GM19240 (cell line): ENCODE measurements around the gene COL9A3.

Experiments used
- DNase-seq: peaks from one replicate; pipeline ENCODE4 v3.0.0; 2011; ENCODE audit warnings: low spot score; ENCODE audit not compliant: insufficient read length

Gene COL9A3

DNA sequence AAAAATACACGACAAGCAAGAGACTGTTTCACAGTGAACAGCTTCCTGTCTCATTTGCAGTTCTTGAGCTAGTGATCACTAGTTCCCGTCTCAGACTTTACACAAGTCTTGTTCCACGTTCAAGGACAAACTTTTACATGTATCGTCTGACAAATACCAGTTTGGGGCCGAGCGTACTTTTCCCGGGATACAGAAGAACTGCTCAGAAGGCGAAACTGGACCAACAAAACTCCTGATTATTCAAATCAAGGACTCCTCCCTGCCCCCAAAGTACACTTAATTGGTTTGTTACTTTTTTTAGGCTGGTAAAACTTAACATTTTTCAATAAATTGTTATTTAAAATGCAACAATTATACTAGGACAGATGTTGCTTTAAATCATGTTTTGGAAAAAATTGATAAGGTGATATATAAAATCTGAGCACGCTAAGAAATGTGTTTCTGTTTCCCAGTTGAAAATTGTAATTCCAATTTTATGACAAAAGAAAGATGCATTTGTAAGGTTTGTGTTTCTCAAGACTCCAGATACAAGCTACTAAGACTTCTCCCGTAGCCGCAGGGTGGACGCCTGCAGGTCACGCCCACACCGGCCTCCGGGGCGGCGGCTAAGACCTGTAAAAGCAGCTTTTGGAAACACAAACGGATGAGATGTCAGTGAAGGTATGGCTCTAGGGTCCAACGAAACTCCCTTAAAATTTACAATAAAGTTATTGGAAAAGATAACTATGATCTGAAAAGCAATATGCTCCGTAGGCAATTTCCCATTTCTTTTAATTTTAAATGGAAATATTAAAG lies 61.6 kb downstream of the COL9A3 start:
- DNase-seq = no peak

DNA sequence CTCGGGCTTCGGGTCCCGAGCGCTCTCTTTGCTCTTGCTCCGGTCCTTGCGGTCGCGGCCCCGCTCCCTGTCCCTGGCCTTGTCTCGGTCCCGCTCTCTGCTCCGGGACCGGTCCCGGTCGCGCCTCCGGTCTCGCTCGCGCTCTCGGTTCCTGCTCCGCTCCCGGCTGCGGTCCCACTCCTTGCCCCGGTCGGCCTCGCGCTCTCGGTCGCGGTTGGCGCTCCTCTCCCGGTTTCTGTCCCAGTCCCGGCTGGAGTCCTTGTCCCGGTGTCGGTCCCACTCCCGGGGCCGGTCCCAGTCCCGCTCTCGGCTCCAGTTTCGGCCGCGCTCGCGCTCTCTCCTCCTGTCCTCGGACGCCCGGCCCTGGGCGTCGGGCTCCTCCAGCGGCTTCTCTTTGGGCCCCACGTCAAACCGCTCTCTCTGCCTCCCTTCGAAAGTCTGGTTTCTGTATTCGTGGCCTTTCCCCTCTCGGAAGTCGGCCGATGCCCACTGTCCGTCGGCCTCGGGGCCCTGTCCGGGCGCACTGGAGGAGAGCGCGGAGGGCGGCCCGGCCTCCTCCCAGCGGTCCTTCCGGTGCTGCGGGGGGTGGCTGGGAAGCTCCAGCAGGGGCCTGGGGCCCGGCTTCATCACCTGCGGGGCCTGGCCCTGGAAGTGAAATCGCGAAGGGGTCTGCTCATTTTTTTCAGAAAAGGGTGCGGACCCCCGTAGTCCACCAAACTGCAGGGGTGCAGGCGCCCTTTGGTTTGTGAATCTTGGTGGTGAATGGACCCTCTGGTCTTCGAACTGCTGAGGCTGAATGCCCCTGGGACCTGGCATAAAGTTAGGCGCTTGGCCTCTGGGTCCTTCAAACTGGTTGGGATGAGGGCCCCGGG lies 62.7 kb downstream of the COL9A3 start:
- DNase-seq = no peak

DNA sequence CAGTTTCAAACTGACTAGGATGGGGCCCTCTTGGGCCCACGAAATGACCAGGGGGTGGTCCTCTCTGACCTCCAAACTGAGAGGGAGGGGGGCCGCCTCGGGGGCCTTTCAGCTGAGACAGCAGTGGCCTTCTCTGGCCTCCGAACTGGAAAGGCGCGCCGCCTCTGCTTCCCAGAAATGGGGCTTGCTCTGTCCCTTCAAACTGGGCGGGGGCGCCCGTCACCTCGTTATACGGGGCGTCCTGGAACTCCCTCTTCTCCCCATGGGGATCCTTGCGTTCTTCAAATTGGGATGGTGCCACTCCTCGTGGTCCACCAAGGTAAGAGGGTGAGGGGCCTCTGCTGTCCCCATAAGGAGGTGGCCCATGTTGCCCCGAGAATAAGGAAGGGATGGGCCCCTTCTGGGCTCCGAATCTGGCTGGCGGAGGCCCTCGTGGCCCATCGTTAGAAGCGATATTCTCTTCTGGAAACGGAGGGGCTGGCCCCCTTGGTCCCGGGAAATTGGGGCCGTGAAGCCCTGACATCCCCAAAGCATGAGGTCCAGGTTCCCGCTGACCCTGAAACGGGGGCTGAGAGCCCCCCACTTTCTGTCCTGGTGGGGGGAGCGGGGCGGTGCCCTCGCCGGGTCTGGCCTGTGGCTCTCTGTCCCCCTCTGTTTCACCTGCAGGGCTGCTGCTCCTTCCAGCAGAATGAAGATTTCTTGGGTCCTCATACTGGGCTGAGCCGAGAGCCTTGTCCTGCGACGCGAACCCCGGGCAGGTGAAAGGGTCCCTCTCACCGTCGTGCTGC lies 63.5 kb downstream of the COL9A3 start:
- no peak for DNase-seq

DNA sequence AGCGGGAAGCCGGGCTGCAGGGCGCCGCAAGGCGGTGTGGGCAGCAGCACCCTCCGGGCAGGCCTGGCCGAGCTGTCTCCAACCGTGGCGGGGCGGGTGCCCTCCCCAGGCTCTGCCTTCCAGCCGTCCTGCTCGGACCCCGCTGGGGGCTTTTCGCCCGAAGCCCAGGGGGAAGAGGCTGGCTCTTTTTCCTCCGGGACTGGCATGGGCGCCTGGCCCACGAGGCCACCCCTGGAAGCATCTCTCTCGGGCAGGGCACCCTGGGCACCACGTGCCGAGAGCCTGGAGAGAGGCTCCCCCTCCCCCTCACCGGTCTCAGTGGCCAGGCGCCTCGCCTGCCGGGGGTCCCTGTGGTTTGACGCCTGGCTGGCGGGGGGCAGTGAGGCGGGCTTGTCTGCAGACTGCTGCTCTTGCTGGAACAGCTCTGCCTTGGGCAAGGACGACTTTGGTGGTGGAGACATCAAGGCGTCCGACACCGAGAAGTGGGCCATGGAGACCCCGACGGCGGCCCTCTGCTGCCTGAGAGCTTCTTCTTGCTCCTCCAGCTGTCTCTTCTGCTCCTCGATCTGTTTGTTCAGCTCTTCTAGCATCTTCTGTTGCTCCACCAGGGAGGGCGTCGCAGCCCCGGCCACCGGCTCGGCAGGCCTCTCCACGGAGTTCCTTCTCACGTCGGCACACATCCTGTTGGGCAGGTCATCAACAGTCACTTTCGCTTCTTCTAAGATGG lies 64.2 kb downstream of the COL9A3 start:
- no peak for DNase-seq

DNA sequence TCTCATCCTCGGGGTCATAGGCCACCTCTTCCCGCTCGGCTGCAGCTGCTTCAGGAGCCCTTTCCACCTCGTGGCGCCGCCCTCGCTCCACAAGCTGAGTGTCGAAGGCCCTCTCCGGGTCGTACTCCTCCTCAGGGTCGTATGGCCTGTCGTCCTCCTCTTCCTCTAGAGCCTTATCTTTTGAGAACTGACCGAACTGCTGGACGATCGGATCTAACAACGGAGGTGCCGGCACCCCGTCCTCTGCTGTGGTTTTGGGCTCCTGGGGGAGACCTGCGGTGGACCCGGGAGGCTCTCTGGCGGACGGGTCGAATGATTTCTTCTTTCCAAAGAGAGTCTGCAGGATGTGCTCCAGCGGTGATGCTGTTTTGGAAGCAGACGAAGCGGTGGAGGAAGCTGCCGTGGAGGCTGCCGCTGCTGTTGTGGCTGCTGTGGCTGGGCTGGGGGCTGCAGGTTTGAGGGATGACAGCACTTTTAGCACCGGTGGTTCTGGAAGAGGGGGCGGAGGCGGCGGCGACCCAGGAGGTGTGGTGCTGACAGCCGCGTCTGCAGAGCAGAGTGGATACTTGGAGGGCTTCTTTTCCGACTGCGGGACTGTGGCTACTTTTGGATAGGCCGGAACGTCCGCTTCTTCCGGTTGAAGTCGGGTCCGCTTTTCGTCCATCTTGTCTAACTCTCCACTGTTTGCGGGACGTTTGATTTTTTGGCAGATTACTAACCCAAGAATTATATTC lies 65.0 kb downstream of the COL9A3 start:
- DNase-seq = no peak

DNA sequence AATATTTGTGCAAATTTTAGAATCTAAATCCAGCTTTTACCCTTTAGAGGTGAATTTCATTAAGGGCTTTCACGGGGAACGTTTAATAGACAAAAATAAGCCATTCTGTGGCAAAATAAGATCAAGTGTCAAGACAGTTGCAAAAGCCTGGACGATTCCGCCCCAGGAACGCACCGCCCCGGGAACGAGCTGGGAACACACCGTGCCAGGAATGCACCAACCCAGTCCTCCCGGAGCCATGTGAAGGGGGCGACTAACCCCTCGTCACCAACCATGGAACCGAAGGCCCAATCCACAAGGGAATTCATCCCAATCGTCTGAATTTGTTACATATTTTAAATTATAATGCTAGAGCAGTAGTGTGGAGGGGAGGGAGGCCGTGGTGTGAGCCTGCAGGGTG lies 65.6 kb downstream of the COL9A3 start:
- DNase-seq = no peak

DNA sequence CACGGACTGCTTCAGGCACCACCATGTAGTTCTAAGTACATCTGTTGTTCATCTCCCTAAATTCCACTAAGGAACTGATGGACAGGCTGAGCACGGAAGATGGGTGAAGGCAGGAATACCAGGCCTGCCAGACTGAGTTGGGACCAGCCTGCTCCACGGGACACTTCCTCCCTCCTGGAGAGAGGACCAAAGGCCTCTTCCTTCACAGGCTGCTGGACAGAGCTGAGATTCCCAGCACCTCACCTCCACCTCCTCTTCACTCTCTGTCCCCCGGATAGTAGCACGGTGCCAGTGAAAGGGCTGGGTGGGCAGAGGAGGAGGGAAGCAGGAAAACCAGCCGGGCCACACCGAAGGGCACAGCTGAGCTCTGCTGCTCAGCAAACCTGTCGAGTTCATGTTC lies 67.7 kb downstream of the COL9A3 start:
- DNase-seq = no peak

DNA sequence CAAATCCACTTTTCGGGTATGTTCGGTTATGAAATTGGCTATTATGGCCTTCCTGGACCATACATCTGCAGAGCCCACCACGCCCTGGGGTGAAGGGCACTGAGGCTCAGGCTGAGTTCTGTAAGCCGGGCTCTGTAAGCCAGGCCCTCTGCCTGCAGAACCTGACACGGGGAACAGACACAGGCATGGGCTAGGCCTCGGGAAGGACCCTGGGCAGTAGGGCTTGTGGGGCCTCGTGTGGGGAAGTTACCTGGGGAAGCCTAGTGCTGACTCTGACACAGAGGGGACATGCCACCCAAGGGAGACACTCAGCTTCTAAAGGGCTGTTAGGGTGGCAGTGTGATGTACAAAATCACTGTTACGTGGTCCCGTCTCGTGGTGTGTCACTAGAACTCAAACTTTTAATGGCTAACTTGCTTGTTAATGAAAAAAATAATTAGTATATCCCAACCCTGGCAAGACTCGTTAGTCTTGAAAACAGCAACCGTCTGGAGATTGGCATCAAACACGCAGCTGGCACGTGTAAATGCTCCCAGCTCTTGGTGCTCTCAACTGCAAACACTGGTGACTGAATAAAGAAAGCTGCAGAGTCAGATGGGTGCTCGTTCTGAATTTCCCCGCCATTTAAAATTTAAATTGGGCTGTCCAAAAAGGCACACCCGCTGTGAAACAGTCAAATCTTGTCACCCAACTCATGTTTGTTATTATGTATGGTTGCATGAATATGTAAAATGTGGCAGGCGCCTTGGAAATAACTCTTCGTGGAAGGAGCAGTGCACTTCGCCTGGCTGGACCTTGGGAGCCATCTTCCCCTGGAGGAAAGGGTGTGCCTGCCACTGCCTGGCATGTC lies 68.4 kb downstream of the COL9A3 start:
- no peak for DNase-seq

DNA sequence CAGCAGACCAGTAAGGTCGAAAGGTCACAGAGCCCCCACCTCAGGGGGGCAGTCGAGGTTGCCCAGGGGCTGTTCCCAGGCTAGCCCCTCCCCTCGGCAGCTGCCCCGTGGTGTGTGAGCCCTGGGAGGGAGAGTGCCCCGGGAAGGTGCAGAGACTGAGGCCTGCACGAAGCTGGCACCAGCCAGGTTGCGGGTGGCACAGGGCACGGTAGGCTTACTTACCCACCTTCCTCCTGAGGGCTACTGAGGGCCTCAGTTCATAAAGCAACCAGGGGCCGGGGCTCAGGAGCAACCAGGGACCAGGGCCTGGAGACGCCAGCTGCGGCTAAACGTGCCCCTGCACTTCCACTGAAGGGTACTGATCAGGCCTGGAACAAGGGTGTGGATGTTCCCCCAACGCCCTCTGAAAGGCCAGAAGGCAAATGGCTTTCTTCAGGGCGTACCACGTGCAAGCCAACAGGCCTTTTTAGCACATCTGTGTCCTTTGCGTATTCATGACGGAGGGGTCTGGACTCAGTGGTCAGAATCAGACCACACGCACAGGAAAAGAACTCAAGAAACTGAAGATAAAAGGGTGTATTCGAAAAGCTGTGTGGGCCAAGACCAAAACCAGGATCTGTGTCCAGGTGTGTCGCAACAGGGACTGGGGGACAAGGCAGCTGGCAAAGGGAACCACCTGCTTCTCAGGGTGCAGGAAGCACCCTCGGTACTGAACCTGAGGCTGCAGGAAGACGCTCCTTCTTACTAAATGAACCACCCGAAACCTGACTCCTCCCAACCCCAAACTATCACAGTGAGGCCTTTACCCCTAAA lies 69.3 kb downstream of the COL9A3 start:
- no peak for DNase-seq

DNA sequence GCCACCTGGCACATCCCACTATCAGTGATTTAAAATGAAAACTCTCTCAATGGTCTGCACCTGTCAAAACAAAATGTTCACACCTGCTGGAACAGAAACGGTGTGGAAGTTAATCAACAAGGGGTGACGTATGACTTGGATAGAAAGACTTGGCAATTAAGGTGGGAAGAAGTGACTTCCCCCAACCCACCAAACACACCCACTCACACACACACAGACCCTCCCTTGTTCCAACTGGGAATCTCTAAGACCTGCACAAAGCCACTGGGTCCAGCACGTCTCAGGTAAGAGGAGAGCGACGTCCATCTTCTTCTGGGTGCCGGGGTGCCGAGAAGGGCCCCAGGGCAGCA lies 69.8 kb downstream of the COL9A3 start:
- DNase-seq = no peak

DNA sequence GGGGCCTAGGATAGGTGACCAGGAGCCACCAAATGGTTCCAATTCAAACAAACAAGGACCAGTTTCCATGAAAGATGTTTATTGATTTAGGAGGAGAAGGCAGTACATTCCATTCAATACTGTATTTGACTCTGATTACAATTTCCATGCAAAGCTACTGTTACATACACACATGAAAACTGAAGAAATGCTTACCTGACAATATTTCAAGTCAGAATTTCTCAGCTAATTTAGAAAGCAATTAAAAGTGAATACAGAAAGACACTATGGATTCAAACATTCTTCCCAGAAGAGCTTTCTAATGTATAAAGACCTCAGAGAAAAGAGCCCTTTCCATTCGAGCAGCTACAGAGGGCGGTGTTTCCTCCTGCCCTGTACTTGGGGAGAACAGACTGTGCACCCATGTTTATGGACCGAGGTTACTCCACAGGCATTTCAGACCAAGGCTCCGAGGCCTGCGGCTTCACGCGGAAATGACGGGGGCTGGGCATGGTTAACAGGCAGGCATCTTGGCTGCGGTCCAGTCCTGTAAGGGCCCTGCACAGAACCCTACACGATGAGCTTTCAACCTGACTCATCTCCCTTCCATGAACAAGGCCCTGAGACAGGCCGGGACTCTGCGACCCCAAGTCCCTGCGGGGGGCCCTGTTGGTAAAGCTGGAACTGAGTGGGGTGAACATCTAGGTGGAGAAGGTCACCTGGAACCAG lies 70.5 kb downstream of the COL9A3 start:
- DNase-seq = no peak

DNA sequence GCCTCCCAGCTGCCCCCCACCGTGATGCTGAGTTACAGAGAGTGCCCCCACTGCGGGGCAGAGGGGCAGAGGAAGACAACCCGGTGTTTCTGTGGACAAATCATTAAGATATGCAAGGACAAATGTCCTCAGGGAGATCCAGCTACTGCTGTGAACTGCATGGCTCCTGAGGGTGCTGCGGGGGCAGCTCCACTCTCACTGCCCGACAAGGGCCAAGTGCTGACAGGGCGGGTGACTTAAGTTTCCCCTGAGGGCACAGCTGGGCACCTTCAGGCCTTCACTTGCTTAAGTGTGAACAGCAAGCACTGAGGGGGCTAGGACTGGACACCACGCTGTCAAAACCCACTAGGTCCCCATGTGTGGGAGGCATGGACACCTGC lies 71.0 kb downstream of the COL9A3 start:
- no peak for DNase-seq

DNA sequence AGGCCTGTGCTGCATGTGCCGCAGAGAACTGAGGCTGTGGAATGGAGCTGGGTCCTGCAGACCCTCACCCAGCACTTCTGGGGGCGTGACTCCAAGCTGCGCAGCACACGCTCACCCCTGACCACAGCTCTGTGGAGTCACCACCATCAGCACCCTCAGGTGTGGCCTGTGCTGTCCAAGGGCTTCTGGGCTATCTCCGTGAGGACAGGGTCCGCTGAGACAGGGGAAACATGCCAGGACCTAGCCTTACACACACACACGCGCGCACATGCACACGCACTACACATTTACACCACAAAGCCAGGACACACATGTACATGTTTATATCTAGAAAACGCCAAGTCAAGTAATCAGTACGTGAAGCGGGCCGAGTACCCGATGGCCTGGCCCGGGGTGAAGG lies 71.6 kb downstream of the COL9A3 start:
- DNase-seq = no peak

DNA sequence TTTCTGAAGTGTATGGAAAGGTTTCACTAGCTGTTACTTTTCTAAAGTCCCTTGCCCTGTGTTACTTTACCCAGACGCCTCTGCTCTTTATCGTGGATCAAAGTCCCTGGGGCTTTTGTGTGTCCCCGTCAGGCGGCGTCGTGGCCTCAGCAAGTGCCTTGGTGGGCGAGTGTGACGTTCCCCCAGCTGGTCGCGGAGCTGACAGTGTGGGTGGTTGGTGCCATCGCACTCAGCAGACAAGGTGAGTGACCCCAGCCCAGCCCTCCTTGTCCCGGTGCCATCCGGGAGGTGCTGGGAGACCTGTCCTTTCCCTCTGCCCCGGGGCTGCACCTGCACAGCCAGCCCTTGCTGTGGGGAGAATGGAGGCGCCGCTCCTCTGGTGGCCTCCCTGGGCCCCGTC lies 72.1 kb downstream of the COL9A3 start:
- no peak for DNase-seq

DNA sequence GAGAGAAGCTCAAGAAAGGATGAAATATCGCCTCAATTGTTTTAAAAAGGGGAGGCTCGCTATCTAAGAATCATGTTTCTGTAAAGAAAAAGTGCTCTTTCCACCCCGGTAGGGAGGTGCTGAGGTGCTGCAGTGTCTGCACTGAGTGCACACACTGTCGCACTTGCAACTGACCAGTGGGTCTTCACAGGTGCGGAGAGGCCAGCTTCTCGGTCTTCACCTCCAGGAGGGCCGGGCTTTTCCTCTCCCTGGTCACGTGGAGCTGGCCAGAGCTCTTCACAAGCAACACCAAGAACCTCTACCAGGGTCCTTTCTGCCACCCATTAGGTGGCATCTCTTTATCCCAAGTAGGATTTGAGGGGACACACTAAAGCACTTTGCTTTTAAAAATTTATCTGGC lies 72.6 kb downstream of the COL9A3 start:
- DNase-seq = no peak

DNA sequence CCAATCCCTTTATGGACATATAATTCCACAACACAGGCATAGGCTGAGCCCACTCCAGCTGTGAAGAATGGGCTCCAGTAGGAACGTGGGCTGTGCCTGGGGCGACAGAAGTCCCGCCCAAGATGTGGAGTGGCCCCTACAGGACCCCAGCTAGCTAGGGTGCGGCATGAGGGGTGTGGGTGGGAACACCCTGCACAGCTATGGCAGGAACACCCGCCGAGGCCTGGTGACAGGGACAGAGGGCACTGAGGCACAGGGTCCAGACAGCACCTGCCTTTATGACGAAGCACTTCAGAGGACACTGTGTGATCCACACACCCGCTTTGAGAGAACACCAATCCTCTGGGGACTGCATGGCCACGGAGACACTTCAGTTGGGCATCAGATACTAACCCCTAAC lies 73.0 kb downstream of the COL9A3 start:
- DNase-seq = no peak

DNA sequence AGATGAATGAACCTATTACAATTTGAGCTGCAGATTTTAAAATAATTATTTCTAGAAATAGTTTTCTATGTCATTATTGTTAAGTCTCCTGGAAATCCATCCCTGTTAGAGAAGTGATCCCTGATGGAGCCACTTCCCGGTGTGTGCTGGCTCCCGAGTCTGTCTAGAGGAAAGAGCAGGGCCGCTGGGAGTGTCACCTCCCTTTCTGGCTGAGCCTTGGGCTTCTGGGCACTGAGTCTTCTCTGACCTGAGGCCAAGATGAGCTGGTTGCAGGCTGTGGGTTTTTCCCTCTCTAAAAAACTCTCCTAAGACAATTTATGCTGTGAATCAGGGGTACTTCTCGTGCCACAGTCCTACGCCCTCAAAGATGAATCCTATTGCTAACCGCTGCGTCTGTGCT lies 73.6 kb downstream of the COL9A3 start:
- DNase-seq = no peak
